AG09309 (cell line): ENCODE results near the gene DDX55.
"Not testable (repeated sequence)": the region's sequence is repeated elsewhere in the genome, so short reads cannot be mapped to it uniquely, and the experiment has no call there.

Experiments used
- DNase-seq: peaks from one replicate; pipeline ENCODE4 v3.0.0-alpha.2; 2010; ENCODE audit warnings: low read depth
- H3K4me3 ChIP-seq: 2 replicates; pipeline ENCODE4 v1.5.1; 2011; ENCODE audit warnings: mild to moderate bottlenecking, low read depth, low read length, moderate library complexity; ENCODE audit not compliant: control insufficient read depth
- CTCF ChIP-seq: IDR thresholded peaks from 2 replicates; pipeline ENCODE4 v1.5.1; 2011; ENCODE audit warnings: mild to moderate bottlenecking, low read depth, low read length, inconsistent platforms; ENCODE audit not compliant: insufficient read depth, control insufficient read depth; ENCODE audit errors: missing control alignments

The DDX55 gene

GRCh38 chr12:123598522-123598921 is 3.4 kb upstream of the DDX55 start:
- no peak for TF ChIP-seq CTCF
- no peak overlapping the region for H3K4me3 ChIP-seq
- no peak for DNase-seq

GRCh38 chr12:123599310-123599709 is 2.6 kb upstream of the DDX55 start:
- no peak for TF ChIP-seq CTCF
- no peak overlapping the region for H3K4me3 ChIP-seq

GRCh38 chr12:123599721-123600120 is 2.2 kb upstream of the DDX55 start:
- TF ChIP-seq CTCF, result no peak
- no peak for DNase-seq
- no peak overlapping the region for H3K4me3 ChIP-seq

More at GRCh38 chr12:123599310-123599709, 2.6 kb upstream of the DDX55 start:
- DNase-seq, result no peak

- no peak for DNase-seq
- H3K4me3 ChIP-seq, result peak overlapping the region; percentile 97
- no peak for TF ChIP-seq CTCF
Observed at GRCh38 chr12:123602651-123603195, 824 bp downstream of the DDX55 start.

GRCh38 chr12:123603495-123603894 is 1.6 kb downstream of the DDX55 start:
- not testable (repeated sequence) for DNase-seq, H3K4me3 ChIP-seq

- TF ChIP-seq CTCF, result no peak
Observed at GRCh38 chr12:123607756-123608155, 5.9 kb downstream of the DDX55 start.

GRCh38 chr12:123608182-123608581 is 6.3 kb downstream of the DDX55 start:
- no peak for TF ChIP-seq CTCF
- no peak overlapping the region for H3K4me3 ChIP-seq
- DNase-seq, result no peak

More at GRCh38 chr12:123607756-123608155, 5.9 kb downstream of the DDX55 start:
- H3K4me3 ChIP-seq, result no peak overlapping the region
- DNase-seq, result no peak
